GM13976 (cell line): ENCODE results near the gene PRRX2.

ENCODE experiments used
- DNase-seq: peaks from one replicate; pipeline ENCODE4 v3.0.0; 2012; ENCODE audit warnings: low spot score
- in situ Hi-C: fragments of 300-500 bp; cut with MboI; formaldehyde crosslinking; loops from one replicate; pipeline ENCODE4 v1.12.0; 2022; ENCODE audit warnings: low sequenced_read_pairs, mixed read lengths, inconsistent platforms; ENCODE audit not compliant: unreplicated experiment
- TF ChIP-seq, protein P1 (sequence below): IDR thresholded peaks from 2 replicates; pipeline ENCODE4 v1.5.1; 2012; ENCODE audit warnings: borderline replicate concordance, mild to moderate bottlenecking; ENCODE audit not compliant: insufficient read depth; ENCODE audit errors: extremely low read depth, missing control alignments, control extremely low read depth

Gene PRRX2

DNA sequence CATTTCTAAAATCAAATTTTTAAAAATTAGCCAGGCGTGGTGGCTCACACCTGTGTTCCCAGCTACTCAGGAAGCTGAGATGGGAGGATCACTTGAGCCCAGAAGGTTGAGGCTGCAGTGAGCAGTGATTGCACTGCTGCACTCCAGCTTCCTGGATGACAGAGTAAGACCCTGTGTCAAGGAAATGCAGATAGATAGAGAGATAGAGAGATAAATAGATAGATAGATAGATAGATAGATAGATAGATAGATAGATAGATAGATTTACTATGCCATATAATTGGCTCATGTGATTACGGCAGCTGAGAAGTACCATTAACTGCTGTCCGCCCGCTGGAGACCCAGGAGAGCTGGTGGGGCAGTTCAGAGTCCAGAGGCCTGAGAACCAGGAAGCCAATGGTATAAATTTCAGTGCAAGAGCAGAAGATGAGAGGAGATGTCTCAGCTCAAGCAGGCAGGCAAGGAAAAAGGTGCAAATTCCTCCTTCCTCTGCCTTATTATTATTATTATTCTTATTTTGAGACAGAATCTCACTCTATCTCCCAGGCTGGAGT, 100.4 kb downstream of the PRRX2 start:
- DNase-seq = no peak
- in situ Hi-C loops = no loop called here
- TF ChIP-seq, protein P1, sequence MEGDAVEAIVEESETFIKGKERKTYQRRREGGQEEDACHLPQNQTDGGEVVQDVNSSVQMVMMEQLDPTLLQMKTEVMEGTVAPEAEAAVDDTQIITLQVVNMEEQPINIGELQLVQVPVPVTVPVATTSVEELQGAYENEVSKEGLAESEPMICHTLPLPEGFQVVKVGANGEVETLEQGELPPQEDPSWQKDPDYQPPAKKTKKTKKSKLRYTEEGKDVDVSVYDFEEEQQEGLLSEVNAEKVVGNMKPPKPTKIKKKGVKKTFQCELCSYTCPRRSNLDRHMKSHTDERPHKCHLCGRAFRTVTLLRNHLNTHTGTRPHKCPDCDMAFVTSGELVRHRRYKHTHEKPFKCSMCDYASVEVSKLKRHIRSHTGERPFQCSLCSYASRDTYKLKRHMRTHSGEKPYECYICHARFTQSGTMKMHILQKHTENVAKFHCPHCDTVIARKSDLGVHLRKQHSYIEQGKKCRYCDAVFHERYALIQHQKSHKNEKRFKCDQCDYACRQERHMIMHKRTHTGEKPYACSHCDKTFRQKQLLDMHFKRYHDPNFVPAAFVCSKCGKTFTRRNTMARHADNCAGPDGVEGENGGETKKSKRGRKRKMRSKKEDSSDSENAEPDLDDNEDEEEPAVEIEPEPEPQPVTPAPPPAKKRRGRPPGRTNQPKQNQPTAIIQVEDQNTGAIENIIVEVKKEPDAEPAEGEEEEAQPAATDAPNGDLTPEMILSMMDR = no peak

DNA sequence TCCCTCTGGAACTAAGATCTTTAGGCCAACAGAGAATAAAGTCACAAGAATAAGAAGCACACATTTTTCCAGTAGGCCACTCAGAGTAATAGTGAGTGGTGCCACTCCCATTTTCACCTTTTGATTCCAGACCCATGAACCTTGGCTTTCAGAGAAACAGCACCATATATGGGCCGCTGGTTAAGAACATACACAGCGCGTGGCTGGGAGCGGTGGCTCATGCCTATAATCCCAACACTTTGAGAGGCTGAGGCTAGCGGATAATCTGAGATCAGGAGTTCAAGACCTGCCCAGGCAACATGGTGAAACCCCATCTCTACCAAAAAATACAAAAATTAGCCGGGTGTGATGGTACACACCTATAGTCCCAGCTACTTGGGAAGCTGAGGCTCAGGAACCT, 103.0 kb downstream of the PRRX2 start:
- TF ChIP-seq, protein P1 = no peak
- in situ Hi-C loops = no loop called here
- DNase-seq = no peak

DNA sequence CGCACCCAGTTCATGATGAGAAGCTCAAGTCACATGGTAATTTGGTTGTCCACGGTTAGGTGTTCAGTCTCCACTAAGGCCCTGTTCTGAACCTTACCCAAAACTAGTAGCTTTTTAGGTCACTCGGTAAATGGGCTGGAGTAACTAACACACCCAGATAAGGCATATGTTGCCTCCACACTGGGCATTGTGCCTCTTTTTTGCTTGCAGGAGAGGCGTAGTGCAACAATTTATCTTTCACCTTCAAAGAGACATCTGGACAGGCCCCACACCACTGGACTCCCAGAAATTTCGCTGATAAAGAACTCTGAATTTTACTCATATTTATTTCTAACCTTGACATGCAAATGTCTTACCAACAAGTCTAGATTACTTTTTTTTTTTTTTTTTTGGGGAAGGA, 104.2 kb downstream of the PRRX2 start:
- in situ Hi-C loops = no loop called here
- TF ChIP-seq, protein P1 = no peak
- DNase-seq = no peak

DNA sequence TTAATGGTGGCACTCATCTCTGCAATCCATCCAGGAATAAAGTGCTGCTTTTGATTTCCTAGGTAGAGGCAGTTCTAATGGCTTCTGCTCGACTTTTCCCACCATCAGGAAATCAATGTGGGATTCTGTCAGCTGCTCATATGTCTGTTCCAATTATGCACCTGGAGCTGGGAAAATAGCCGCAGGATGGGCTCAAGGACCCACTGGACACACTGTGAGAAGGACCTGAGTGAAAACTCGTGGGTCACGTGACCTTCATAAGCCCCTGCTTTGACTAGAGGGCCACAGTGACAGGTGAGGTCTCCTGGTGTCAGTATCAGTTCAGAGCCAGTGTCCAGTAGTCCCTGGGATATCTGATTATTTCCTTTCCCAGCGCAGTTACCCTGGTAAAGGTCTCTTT, 105.3 kb downstream of the PRRX2 start:
- in situ Hi-C loops = no loop called here

More for the DNA sequence above, 105.3 kb downstream of the PRRX2 start:
- no peak for DNase-seq
- TF ChIP-seq, protein P1 = no peak
